Midbrain (tissue), 1 donor: ENCODE results near the gene SASH1.

Experiments
- DNase-seq: peaks from one replicate; lab custom pipeline; 2025; lab: John Stamatoyannopoulos, UW

The SASH1 gene

DNA sequence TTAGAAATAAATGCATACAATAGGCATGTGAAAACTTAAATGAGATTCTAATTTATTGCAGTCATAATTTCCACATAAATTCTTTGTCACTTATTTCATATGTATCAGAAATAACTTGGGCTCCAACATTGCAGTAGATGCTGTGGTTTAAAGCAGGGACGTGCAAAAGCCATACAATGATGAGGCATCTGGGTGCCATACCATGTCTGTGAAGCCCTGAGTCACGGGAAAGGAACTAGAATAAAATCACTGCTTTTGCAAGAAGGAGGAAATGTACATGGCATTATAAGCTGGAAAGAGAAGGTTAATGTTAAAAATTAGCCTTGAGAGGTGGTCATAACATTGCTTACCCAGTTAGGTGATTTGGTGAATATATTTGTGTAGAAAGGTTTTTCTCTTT, 180.4 kb downstream of the SASH1 start:
- no peak for DNase-seq

DNA sequence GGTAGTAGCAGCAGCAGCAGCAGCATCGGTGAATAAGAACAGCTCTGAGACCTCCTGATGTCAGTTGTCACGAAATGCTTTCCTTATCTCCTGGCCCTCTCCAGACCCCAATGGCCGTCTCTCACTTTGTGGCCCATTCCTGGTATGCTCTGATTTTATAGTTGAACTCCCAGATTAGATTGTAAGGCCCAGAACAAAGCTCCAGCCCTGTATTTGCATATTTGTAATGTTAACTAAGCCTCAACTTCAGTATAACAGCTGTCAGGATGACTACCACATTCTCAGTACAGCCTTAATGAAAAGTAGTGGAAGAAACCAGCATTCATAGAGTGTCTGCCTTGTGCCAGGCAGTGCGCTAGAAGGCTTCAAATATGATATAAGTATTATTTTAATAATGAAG, 180.9 kb downstream of the SASH1 start:
- no peak for DNase-seq

- DNase-seq = no peak
These were observed 181.8 kb downstream of the SASH1 start for GRCh38 chr6:148524471-148524882.

GRCh38 chr6:148524976-148525375, 182.3 kb downstream of the SASH1 start:
- DNase-seq = no peak

DNA sequence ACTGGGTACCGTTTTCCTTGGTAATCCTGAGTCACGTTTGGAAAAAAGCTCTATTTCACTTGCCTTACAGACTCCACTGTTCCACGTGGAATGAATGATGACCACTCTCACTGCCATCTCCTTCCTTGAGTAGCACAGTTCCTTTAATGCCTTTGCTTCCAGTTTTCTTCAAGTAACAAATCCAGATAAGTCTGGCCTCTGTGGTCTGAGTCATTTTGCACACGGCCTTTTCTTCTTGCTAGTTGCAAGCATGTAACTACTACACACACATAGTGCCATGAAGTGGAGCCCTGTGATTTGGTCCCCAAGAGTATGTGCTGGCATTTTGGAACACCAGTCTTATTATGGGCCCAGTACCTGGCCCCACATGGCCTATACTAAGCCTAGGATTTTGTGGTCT, 182.8 kb downstream of the SASH1 start:
- DNase-seq = no peak

- DNase-seq = no peak
These were observed 183.5 kb downstream of the SASH1 start for GRCh38 chr6:148526145-148526544.

DNA sequence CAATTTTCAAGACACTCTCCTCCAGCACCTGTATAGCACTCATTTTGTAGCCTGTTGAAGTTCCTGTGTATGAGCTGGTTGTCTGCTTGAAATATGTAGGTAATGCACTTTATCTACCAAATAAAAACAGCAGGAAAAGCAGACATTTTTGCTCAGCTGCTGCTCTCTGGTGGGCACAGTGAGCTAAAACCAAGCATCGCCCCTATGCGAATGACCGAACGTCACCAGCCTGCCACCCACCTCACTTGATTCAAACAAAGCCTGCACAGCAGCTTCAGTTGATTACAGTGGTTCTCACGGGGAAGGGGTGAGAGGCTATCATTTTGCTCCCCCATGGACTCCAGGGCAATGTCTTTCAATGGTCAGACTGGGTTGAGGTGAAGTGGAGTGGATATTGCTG, 185.7 kb downstream of the SASH1 start:
- peak; percentile 62 for DNase-seq

DNA sequence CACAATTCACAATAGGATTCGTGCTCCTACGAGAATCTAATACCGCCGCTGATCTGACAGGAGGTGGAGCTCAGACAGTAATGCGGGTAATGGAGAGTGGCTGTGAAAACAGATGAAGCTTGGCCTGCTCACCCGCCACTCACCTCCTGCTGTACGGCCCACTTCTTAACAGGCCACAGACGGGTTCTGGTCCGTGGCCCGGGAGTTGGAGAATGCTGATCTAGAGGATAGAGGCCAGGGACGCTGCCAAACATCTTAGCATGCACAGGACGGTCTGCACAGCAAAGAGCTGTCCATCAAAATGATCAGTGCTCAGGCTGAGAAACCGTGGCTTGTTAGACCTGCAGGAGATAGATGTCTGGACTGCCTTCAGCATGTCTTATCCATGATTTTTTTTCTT, 186.4 kb downstream of the SASH1 start:
- no peak for DNase-seq

DNA sequence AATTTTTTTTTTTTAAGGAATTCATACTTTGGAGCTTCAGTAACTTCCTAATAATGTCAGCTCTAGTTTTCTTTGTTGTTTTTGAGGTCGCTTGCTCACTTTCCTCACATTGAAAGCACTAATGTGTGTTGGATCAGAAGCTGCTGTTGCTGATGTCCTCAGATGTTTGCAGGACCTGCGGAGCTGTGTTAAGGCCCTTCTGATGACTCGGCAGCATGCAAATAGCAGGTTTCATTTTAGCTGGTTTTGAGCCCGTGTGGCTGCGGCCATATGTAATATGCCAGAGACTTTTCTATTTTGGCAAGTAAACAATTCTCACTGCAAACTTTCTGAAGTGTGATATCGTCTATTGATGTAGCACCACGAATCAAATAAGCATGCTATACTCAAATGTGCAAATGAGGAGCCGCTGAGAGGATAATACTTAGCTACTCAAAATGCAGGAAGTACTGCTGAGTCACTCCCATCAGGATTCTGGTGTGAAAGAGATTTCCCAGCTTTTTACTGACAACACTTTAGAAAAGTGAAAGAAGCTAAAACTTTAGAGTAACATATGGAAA, 187.8 kb downstream of the SASH1 start:
- peak; percentile 66 for DNase-seq

GRCh38 chr6:148530976-148531375, 188.3 kb downstream of the SASH1 start:
- DNase-seq = no peak

DNA sequence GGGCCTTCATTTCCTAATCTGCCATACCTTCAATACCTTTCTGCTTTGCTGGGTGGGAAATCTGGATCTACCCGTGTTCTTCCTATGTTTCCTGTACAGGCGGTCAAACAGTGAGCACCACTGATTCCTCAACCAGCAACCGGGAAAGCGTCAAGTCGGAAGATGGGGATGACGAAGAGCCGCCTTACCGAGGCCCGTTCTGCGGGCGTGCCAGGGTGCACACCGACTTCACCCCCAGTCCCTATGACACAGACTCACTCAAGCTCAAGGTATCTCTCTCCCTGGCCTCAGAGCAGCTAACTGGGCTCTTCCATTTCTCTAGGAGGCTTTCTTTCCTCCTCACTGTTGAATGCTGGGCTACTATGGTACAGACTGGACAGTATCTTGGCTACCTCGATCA, 190.1 kb downstream of the SASH1 start:
- no peak for DNase-seq

- no peak for DNase-seq
These were observed 190.9 kb downstream of the SASH1 start for GRCh38 chr6:148533309-148534107.

DNA sequence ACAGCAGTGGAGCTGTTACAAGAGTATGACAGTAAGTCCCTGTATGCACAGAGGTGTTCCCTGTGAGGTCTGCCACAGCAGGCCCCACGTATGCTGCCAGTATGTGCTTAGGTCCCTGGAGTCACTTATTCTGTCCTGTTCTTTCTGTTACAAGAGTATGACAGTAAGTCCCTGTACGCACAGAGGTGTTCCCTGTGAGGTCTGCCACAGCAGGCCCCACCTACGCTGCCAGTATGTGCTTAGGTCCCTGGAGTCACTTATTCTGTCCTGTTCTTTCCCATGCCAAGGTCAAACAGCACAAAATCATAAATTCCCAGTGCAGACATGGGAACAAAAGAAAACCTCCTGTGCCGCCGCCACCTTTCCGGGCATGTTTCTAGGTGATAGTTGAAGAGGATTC, 192.2 kb downstream of the SASH1 start:
- no peak for DNase-seq

DNA sequence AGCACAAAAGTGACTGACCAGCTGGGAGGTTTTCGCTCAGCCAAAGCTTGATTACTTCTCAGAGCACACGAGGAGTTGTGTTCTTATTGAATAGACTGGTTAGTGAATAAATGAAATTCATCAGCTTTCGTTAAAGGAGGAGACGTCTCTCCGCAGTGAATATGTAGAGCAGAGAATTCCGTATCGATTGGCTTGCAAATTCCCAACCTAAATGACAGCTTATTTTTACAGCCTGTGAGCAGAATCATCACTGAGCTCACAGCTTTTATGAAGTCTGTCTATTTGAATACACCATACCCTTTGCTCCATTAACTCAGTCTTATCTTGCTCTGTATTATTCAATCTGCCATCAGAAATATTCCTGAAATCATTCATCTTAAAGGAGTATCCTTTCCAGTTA, 192.7 kb downstream of the SASH1 start:
- DNase-seq = no peak

GRCh38 chr6:148535976-148536375, 193.3 kb downstream of the SASH1 start:
- DNase-seq = no peak

DNA sequence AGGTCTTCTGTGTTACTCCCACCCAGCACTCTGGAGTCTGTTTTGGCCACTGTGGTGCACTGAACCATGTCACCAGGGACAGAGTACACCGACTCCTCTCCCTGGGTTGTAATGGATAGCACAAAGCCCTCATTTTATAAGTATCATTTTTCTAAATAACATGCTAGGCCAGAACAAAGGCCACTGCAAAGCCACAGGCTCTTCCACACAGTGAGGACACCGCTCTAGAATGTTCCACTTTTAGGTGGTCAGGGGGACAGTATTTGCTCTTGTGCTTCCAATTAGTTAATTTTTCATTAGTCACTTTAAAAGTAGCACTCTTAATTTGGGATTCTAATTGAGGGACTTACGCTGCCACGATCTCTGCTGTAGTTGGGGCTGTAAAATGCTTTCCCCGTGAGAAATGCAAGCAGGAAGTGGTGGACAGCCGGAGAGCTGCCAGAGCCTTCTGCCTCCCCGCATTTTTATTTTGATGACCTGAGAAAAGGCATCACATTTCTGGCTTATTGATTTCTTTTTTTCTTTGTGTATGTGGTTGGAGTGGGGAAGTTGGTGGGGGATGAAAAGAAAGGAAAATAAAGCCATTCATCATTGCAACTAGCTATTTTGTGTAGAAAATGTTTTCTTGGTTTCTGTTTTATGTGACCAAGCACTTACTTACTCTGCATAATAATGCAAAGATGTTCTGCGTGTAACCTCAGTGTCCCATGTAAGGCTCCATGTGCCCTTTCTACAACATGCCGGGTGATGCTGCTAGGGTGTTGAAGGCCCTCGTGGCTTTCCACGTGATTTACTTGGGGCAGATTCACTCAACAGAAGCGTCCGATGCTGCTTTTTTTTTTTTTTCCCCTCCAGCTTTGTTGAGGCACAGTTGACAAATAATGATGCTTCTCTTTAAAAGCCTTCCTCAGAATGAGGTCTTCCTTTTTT, 195.9 kb downstream of the SASH1 start:
- peak; percentile 54 for DNase-seq

DNA sequence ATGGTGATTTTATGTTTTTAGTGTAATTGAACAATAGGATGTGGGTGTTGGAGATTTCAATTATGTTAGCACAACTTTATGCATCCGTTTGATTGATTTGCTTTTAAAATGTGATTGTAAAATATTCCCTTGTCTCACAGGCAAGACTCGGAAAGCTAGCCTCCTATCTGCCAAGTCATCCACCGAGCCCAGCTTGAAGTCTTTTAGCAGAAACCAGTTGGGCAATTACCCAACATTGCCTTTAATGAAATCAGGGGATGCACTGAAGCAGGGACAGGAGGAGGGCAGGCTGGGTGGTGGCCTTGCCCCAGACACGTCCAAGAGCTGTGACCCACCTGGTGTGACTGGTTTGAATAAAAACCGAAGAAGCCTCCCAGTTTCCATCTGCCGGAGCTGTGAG, 200.9 kb downstream of the SASH1 start:
- DNase-seq = no peak

GRCh38 chr6:148544421-148544820, 201.8 kb downstream of the SASH1 start:
- DNase-seq = no peak

DNA sequence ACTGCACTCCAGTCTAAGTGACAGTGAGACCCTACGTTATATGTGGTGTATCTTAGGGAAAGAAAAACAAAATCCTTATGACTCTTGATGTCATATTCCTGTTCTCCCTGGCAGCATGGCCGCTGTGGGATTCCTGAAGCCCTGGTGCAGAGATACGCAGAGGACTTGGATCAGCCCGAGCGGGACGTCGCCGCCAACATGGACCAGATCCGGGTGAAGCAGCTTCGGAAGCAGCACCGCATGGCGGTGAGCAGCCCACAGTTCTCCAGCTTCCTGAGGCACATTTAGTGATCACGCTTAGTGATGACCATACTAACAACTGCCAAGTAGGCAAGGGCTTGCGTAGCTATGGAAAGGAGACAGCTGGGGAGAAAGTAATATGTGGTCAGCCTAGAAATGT, 203.3 kb downstream of the SASH1 start:
- no peak for DNase-seq

- DNase-seq = no peak
These were observed 204.5 kb downstream of the SASH1 start for GRCh38 chr6:148547110-148547509.

- DNase-seq = no peak
These were observed 205.6 kb downstream of the SASH1 start for GRCh38 chr6:148548065-148548748.

GRCh38 chr6:148548749-148549140, 206.1 kb downstream of the SASH1 start:
- no peak for DNase-seq
